Colonic mucosa (tissue), 4 donors: Measurements from ENCODE around the gene FRZB. TPM values are rescaled to one million over a fixed set of nuclear protein-coding genes. Genes with fewer than 3 reads are reported as not detected.

ENCODE experiments used
- DNase-seq: peaks from one replicate; pipeline ENCODE4 v3.0.0-alpha.2; 2020
- H3K27ac ChIP-seq: fragments of 200-600 bp; one replicate; pipeline ENCODE4 v1.8.0; 2021
- H3K27me3 ChIP-seq: fragments of 200-600 bp; one replicate; pipeline ENCODE4 v1.8.0; 2021
- H3K36me3 ChIP-seq: fragments of 200-600 bp; one replicate; pipeline ENCODE4 v1.8.0; 2021
- H3K4me1 ChIP-seq: fragments of 200-600 bp; one replicate; pipeline ENCODE4 v1.8.0; 2021; ENCODE audit warnings: mild to moderate bottlenecking
- H3K4me3 ChIP-seq: fragments of 200-600 bp; one replicate; pipeline ENCODE4 v1.8.0; 2021
- H3K9ac ChIP-seq, 2 donors: one replicate each; pipeline ENCODE4 v1.7.0; 2013; ENCODE audit warnings: control low read depth in 2 of 2, low read depth in 2 of 2, low read length in 2 of 2
- H3K9me3 ChIP-seq: fragments of 200-600 bp; one replicate; pipeline ENCODE4 v1.8.0; 2021
- CTCF ChIP-seq: fragments of 200-600 bp; IDR thresholded peaks from one replicate; pipeline ENCODE4 v1.8.0; 2022; ENCODE audit warnings: antibody characterized with exemption, mild to moderate bottlenecking
- intact Hi-C: fragments of 100-400 bp; cut with DNase I; formaldehyde crosslinking; loops from one replicate; pipeline ENCODE4 v1.14.1; 2022
- total RNA-seq, 2 donors: library from RNA; stranded (reverse); fragmentation: NEBNext Ultra II Directional in 1 of 2; extraction: Animal tissue kit (Norgen Biotek cat#: 25700) in 1 of 2; gene quantifications; one replicate each; pipeline ENCODE4 v1.2.1, GENCODE V29; 2021
- donor health status: healthy.
- donor health status: DM: no; HTN: no; CAD: no.
- donor health status: DM: no; HTN: no; CAD: no.

FRZB gene
- total RNA-seq: 10 to 100 TPM; 12.8 to 26.8 TPM

- peak; percentile 55 for DNase-seq
- H3K36me3 ChIP-seq: no peaks in the 10 kb centered on the region
- H3K27me3 ChIP-seq: no peaks in the 10 kb centered on the region
- no peaks in the 10 kb centered on the region for H3K9me3 ChIP-seq
- intact Hi-C loops: no loop called here
- no peaks in the 10 kb centered on the region for H3K4me1 ChIP-seq
- peak within 1 kb of the TSS; percentile 22 for H3K4me3 ChIP-seq
- H3K27ac ChIP-seq: peak within 1 kb of the TSS; percentile 35
- no peak for TF ChIP-seq CTCF
- H3K9ac ChIP-seq: peak within 1 kb of the TSS; percentile 50 to 52
Observed at GRCh38 chr2:182866461-182867406, at the start of gene FRZB. TSS of gene FRZB (minus strand) at chr2:182866637. CDS start at chr2:182866552, 85 bp downstream.

GRCh38 chr2:182915369-182916326 is 49.2 kb upstream of the FRZB start:
- Histone ChIP-seq H3K27ac (no peak overlapping the region), H3K4me1 (no peaks in the 10 kb centered on the region), H3K9me3 (no peaks in the 10 kb centered on the region), H3K27me3 (no peaks in the 10 kb centered on the region), H3K9ac (no peak overlapping the region), H3K36me3 (no peaks in the 10 kb centered on the region), H3K4me3 (no peak overlapping the region)
- intact Hi-C loops: no loop called here
- DNase-seq: no peak
- TF ChIP-seq CTCF: no peak

- no peak for TF ChIP-seq CTCF
- H3K27me3 ChIP-seq: no peaks in the 10 kb centered on the region
- H3K4me3 ChIP-seq: no peak overlapping the region
- H3K9ac ChIP-seq: no peak overlapping the region
- DNase-seq: no peak
- no peaks in the 10 kb centered on the region for H3K36me3 ChIP-seq
- H3K9me3 ChIP-seq: no peaks in the 10 kb centered on the region
- intact Hi-C loops: no loop called here
- H3K27ac ChIP-seq: no peak overlapping the region
- no peaks in the 10 kb centered on the region for H3K4me1 ChIP-seq
Observed at GRCh38 chr2:182914852-182915251, 48.4 kb upstream of the FRZB start.

GRCh38 chr2:182913064-182913463 is 46.6 kb upstream of the FRZB start:
- H3K4me3 ChIP-seq: no peak overlapping the region
- no peaks in the 10 kb centered on the region for H3K27me3 ChIP-seq
- no peak overlapping the region for H3K27ac ChIP-seq
- no peaks in the 10 kb centered on the region for H3K4me1 ChIP-seq
- intact Hi-C loops: no loop called here
- no peaks in the 10 kb centered on the region for H3K36me3 ChIP-seq
- H3K9me3 ChIP-seq: no peaks in the 10 kb centered on the region
- no peak for DNase-seq
- no peak for TF ChIP-seq CTCF
- H3K9ac ChIP-seq: no peak overlapping the region

- Histone ChIP-seq H3K4me3 (no peak overlapping the region), H3K9me3 (no peaks in the 10 kb centered on the region), H3K4me1 (no peaks in the 10 kb centered on the region), H3K36me3 (no peaks in the 10 kb centered on the region), H3K9ac (no peak overlapping the region), H3K27me3 (no peaks in the 10 kb centered on the region), H3K27ac (no peak overlapping the region)
- DNase-seq: no peak
- intact Hi-C loops: no loop called here
- TF ChIP-seq CTCF: no peak
Observed at GRCh38 chr2:182912518-182912915, 46.1 kb upstream of the FRZB start.
